WERI-Rb-1 (cell line): ENCODE measurements around the gene ZNF215.
"Not testable (repeated sequence)": the region's sequence is repeated elsewhere in the genome, so short reads cannot be mapped to it uniquely, and the experiment has no call there.

Experiments used
- DNase-seq: peaks from one replicate; pipeline ENCODE4 v3.0.0-alpha.2; 2020
- H3K27ac ChIP-seq: fragments of 250-450 bp; sonication (Bioruptor Pico); 2 replicates; pipeline ENCODE4 v1.5.1; 2020; ENCODE audit warnings: mild to moderate bottlenecking, moderate library complexity
- H3K27me3 ChIP-seq: fragments of 250-450 bp; sonication (Bioruptor Pico); 2 replicates; pipeline ENCODE4 v1.5.1; 2021; ENCODE audit warnings: mild to moderate bottlenecking, low read depth, moderate library complexity; ENCODE audit not compliant: insufficient read depth, severe bottlenecking
- H3K36me3 ChIP-seq: fragments of 250-450 bp; sonication (Bioruptor Pico); 2 replicates; pipeline ENCODE4 v1.5.1; 2020; ENCODE audit warnings: mild to moderate bottlenecking, moderate library complexity
- H3K4me3 ChIP-seq: 2 replicates; pipeline ENCODE4 v1.5.1; 2011; ENCODE audit warnings: low read depth, mild to moderate bottlenecking, control low read depth, low read length
- H3K9me3 ChIP-seq: fragments of 250-450 bp; sonication (Bioruptor Pico); 2 replicates; pipeline ENCODE4 v1.5.1; 2021; ENCODE audit warnings: mild to moderate bottlenecking, moderate library complexity; ENCODE audit not compliant: severe bottlenecking
- CTCF ChIP-seq: IDR thresholded peaks from 2 replicates; pipeline ENCODE4 v1.5.1; 2011; ENCODE audit warnings: low read depth, mild to moderate bottlenecking, control low read depth, inconsistent platforms, low read length

ZNF215 gene

GRCh38 chr11:6926208-6927029 lies at the start of gene ZNF215:
Gene ZNF215, plus strand, starts transcription at chr11:6926426. Its CDS starts 5,847 bp downstream, at chr11:6932273.
- no peaks in the 10 kb centered on the region for H3K36me3 ChIP-seq
- H3K27ac ChIP-seq, result peak within 1 kb of the TSS; percentile 83
- TF ChIP-seq CTCF, result no peak
- peak; percentile 91 for DNase-seq
- H3K9me3 ChIP-seq, result no peaks in the 10 kb centered on the region
- H3K4me3 ChIP-seq, result peak within 1 kb of the TSS; percentile 58
- no peaks in the 10 kb centered on the region for H3K27me3 ChIP-seq

- no peak for TF ChIP-seq CTCF
Measured at GRCh38 chr11:6876914-6877313, 49.3 kb upstream of the ZNF215 start.

GRCh38 chr11:6882751-6883150 lies 43.5 kb upstream of the ZNF215 start:
- Histone ChIP-seq H3K36me3 (no peaks in the 10 kb centered on the region), H3K9me3 (no peaks in the 10 kb centered on the region), H3K27me3 (no peaks in the 10 kb centered on the region), H3K4me3 (no peak overlapping the region), H3K27ac (no peak overlapping the region)
- TF ChIP-seq CTCF, result no peak
- DNase-seq, result no peak

More at GRCh38 chr11:6876914-6877313, 49.3 kb upstream of the ZNF215 start:
- DNase-seq, result no peak
- H3K27me3 ChIP-seq, result no peaks in the 10 kb centered on the region
- no peak overlapping the region for H3K27ac ChIP-seq
- H3K36me3 ChIP-seq, result no peaks in the 10 kb centered on the region
- H3K9me3 ChIP-seq, result no peaks in the 10 kb centered on the region
- no peak overlapping the region for H3K4me3 ChIP-seq

GRCh38 chr11:6887711-6888110 lies 38.5 kb upstream of the ZNF215 start:
- H3K4me3 ChIP-seq, DNase-seq, H3K36me3 ChIP-seq, H3K27me3 ChIP-seq, H3K27ac ChIP-seq, H3K9me3 ChIP-seq: not testable (repeated sequence)

- no peaks in the 10 kb centered on the region for H3K27me3 ChIP-seq
- H3K4me3 ChIP-seq, result no peak overlapping the region
- no peaks in the 10 kb centered on the region for H3K36me3 ChIP-seq
- no peaks in the 10 kb centered on the region for H3K9me3 ChIP-seq
- H3K27ac ChIP-seq, result no peak overlapping the region
- no peak for TF ChIP-seq CTCF
- DNase-seq, result no peak
Measured at GRCh38 chr11:6888830-6889229, 37.4 kb upstream of the ZNF215 start.

- Histone ChIP-seq H3K27ac (no peak overlapping the region), H3K9me3 (no peaks in the 10 kb centered on the region), H3K36me3 (no peaks in the 10 kb centered on the region), H3K4me3 (no peak overlapping the region), H3K27me3 (no peaks in the 10 kb centered on the region)
- DNase-seq, result no peak
- TF ChIP-seq CTCF, result no peak
Measured at GRCh38 chr11:6889835-6890234, 36.4 kb upstream of the ZNF215 start.
